ENCODE results near the gene MLIP. TPM values are rescaled to one million over a fixed set of nuclear protein-coding genes. Genes with fewer than 3 reads are reported as not detected.

Gene MLIP
- total RNA-seq, 1 experiment from 2014 or later, result not detected

DNA sequence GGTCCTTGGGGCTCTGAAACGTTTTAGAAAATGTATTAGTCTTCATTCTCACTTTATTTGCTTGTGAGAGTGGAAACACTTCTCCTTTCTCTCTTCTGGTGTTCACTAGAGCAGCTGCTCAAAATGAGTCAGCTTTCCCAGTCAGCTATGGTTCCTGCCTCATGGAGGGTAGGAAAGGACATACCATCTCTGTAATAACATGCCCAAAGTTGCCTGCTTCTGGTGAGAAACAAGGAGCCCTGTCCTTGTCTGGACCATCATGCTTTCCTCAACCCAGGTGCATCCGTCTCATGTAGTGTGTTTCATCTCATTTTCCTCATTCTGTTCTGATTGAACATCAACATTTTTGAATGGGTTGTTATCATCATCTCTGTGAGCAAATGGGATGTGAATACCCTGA is 179.9 kb downstream of the MLIP start:
- no peak for DNase-seq (ENCODE audit: low read depth, low spot score)
- BruUV-seq (replicated peaks), result no TSS peak
- POLR2A ChIA-PET, result no interaction called here

DNA sequence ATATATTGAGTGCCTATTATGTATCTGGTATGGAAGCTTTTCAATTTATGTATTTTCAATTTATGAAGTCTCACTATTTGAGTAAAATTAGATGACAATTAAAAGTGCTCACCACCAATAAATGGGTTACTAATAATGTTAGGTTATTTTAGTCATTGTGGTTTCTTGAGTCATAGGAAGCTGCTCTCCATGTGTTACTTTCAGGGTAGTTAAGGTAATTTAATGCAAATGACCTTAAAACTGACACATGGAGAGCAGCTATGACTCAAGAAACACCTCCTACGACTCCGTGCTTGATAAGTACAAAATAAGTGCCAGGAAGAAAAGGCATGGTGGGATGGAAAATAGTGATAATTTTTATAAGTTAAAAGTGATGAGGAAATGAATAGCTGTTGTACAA is 180.5 kb downstream of the MLIP start:
- H3K27me3 ChIP-seq (ENCODE audit: control insufficient read depth, insufficient read depth, low read length), result no peaks in the 10 kb centered on the region
- DNase-seq (ENCODE audit: low read depth, low spot score) (no peak), ATAC-seq (no peak)
- no peak overlapping the region for H3K27ac ChIP-seq (ENCODE audit: low read length)
- TF ChIP-seq, protein P1, sequence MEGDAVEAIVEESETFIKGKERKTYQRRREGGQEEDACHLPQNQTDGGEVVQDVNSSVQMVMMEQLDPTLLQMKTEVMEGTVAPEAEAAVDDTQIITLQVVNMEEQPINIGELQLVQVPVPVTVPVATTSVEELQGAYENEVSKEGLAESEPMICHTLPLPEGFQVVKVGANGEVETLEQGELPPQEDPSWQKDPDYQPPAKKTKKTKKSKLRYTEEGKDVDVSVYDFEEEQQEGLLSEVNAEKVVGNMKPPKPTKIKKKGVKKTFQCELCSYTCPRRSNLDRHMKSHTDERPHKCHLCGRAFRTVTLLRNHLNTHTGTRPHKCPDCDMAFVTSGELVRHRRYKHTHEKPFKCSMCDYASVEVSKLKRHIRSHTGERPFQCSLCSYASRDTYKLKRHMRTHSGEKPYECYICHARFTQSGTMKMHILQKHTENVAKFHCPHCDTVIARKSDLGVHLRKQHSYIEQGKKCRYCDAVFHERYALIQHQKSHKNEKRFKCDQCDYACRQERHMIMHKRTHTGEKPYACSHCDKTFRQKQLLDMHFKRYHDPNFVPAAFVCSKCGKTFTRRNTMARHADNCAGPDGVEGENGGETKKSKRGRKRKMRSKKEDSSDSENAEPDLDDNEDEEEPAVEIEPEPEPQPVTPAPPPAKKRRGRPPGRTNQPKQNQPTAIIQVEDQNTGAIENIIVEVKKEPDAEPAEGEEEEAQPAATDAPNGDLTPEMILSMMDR (IDR thresholded peaks at IDR 0.05), result no peak
- TF ChIP-seq, protein P2, sequence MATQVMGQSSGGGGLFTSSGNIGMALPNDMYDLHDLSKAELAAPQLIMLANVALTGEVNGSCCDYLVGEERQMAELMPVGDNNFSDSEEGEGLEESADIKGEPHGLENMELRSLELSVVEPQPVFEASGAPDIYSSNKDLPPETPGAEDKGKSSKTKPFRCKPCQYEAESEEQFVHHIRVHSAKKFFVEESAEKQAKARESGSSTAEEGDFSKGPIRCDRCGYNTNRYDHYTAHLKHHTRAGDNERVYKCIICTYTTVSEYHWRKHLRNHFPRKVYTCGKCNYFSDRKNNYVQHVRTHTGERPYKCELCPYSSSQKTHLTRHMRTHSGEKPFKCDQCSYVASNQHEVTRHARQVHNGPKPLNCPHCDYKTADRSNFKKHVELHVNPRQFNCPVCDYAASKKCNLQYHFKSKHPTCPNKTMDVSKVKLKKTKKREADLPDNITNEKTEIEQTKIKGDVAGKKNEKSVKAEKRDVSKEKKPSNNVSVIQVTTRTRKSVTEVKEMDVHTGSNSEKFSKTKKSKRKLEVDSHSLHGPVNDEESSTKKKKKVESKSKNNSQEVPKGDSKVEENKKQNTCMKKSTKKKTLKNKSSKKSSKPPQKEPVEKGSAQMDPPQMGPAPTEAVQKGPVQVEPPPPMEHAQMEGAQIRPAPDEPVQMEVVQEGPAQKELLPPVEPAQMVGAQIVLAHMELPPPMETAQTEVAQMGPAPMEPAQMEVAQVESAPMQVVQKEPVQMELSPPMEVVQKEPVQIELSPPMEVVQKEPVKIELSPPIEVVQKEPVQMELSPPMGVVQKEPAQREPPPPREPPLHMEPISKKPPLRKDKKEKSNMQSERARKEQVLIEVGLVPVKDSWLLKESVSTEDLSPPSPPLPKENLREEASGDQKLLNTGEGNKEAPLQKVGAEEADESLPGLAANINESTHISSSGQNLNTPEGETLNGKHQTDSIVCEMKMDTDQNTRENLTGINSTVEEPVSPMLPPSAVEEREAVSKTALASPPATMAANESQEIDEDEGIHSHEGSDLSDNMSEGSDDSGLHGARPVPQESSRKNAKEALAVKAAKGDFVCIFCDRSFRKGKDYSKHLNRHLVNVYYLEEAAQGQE (IDR thresholded peaks at IDR 0.05; ENCODE audit: insufficient read depth in 1 of 2, low read depth in 2 of 2, low read length in 1 of 2), result no peak
- TF ChIP-seq SIN3A (IDR thresholded peaks at IDR 0.05; ENCODE audit: borderline replicate concordance, insufficient read depth, low read depth, low read length) (no peak), POLR2AphosphoS5 (IDR thresholded peaks at IDR 0.05; ENCODE audit: low read depth, low read length) (no peak), TCF7L2 (IDR thresholded peaks at IDR 0.05; ENCODE audit: low read depth, low read length) (no peak)
- no peaks in the 10 kb centered on the region for H3K36me3 ChIP-seq (ENCODE audit: control insufficient read depth, insufficient read depth, low read length)
- BruUV-seq (replicated peaks), result no TSS peak
- in situ Hi-C loops (cut with HindIII; ENCODE audit: low pct_unique_long_range_greater_than_20kb, low sequenced_read_pairs), result no loop called here
- H3K4me1 ChIP-seq (ENCODE audit: control insufficient read depth, insufficient read depth, low read length), result no peaks in the 10 kb centered on the region
- intact Hi-C loops (cut with micrococcal nuclease; ENCODE audit: unreplicated experiment), result no loop called here
- CTCF ChIA-PET, result no interaction called here
- H3K4me3 ChIP-seq (ENCODE audit: low read depth in 2 of 2, low read length in 2 of 2), result no peak overlapping the region
- H3K9me3 ChIP-seq (ENCODE audit: control insufficient read depth, insufficient read depth, low read depth, low read length), result no peaks in the 10 kb centered on the region
- POLR2A ChIA-PET, result no interaction called here

More for the DNA sequence above, 179.9 kb downstream of the MLIP start:
- in situ Hi-C loops (cut with HindIII; ENCODE audit: low pct_unique_long_range_greater_than_20kb, low sequenced_read_pairs) (no loop called here), intact Hi-C loops (cut with micrococcal nuclease; ENCODE audit: unreplicated experiment) (no loop called here)
- Histone ChIP-seq H3K9me3 (ENCODE audit: control insufficient read depth, insufficient read depth, low read depth, low read length) (no peaks in the 10 kb centered on the region), H3K4me1 (ENCODE audit: control insufficient read depth, insufficient read depth, low read length) (no peaks in the 10 kb centered on the region), H3K4me3 (ENCODE audit: low read depth in 2 of 2, low read length in 2 of 2) (no peak overlapping the region), H3K27ac (ENCODE audit: low read length) (no peak overlapping the region), H3K36me3 (ENCODE audit: control insufficient read depth, insufficient read depth, low read length) (no peaks in the 10 kb centered on the region), H3K27me3 (ENCODE audit: control insufficient read depth, insufficient read depth, low read length) (no peaks in the 10 kb centered on the region)
- CTCF ChIA-PET, result no interaction called here
- no peak for ATAC-seq
- TF ChIP-seq, protein P2 (IDR thresholded peaks at IDR 0.05; ENCODE audit: insufficient read depth in 1 of 2, low read depth in 2 of 2, low read length in 1 of 2), result no peak
- TF ChIP-seq SIN3A (IDR thresholded peaks at IDR 0.05; ENCODE audit: borderline replicate concordance, insufficient read depth, low read depth, low read length) (no peak), POLR2AphosphoS5 (IDR thresholded peaks at IDR 0.05; ENCODE audit: low read depth, low read length) (no peak), TCF7L2 (IDR thresholded peaks at IDR 0.05; ENCODE audit: low read depth, low read length) (no peak)
- TF ChIP-seq, protein P1 (IDR thresholded peaks at IDR 0.05), result no peak
